Calu3 (cell line): ENCODE results near the gene NCS1. TPM values are rescaled to one million over a fixed set of nuclear protein-coding genes. Genes with fewer than 3 reads are reported as not detected.

Experiments
- BruUV-seq: library from RNA; stranded (reverse); fragments of 400-500 nt; replicated peaks from 2 replicates; lab custom pipeline; 2021; lab: Mats Ljungman, UMichigan
- CTCF ChIA-PET: fragments of 300-600 bp; sonication (Branson Sonifier 250); formaldehyde crosslinking; loops from one replicate; lab custom pipeline; 2022; ENCODE audit warnings: antibody characterized with exemption; lab: Charles Lee
- DNase-seq: peaks from one replicate; pipeline ENCODE4 v3.0.0; 2022
- H3K27ac Mint-ChIP-seq: one replicate; pipeline ENCODE4 v1.8.0; 2022; ENCODE audit warnings: mixed read lengths; ENCODE audit not compliant: unreplicated experiment
- H3K27me3 Mint-ChIP-seq: one replicate; pipeline ENCODE4 v1.8.0; 2022; ENCODE audit warnings: mixed read lengths; ENCODE audit not compliant: unreplicated experiment
- H3K36me3 Mint-ChIP-seq: one replicate; pipeline ENCODE4 v1.8.0; 2022; ENCODE audit warnings: mild to moderate bottlenecking, moderate library complexity, mixed read lengths; ENCODE audit not compliant: insufficient read depth, unreplicated experiment
- H3K4me1 Mint-ChIP-seq: one replicate; pipeline ENCODE4 v1.8.0; 2022; ENCODE audit warnings: mild to moderate bottlenecking, low read depth, mixed read lengths; ENCODE audit not compliant: unreplicated experiment
- H3K4me3 Mint-ChIP-seq: one replicate; pipeline ENCODE4 v1.8.0; 2022; ENCODE audit warnings: mild to moderate bottlenecking, low read depth, moderate library complexity, mixed read lengths; ENCODE audit not compliant: unreplicated experiment
- H3K9me3 Mint-ChIP-seq: one replicate; pipeline ENCODE4 v1.8.0; 2022; ENCODE audit warnings: low read depth, mixed read lengths; ENCODE audit not compliant: unreplicated experiment
- intact Hi-C: fragments of 100-400 bp; cut with micrococcal nuclease; formaldehyde crosslinking; loops from one replicate; pipeline ENCODE4 v1.10.0; 2022; ENCODE audit not compliant: unreplicated experiment
- total RNA-seq: library from RNA; stranded (reverse); gene quantifications from 2 replicates; pipeline ENCODE4 v1.2.3, GENCODE V29; 2022
- TF ChIP-seq, protein P1 (sequence below): fragments of 200-600 bp; IDR thresholded peaks from one replicate; pipeline ENCODE4 v1.8.0; 2022; ENCODE audit warnings: antibody characterized with exemption; ENCODE audit not compliant: unreplicated experiment

NCS1 gene
- total RNA-seq, 1 experiment from 2014 or later, result 16.1 TPM

DNA sequence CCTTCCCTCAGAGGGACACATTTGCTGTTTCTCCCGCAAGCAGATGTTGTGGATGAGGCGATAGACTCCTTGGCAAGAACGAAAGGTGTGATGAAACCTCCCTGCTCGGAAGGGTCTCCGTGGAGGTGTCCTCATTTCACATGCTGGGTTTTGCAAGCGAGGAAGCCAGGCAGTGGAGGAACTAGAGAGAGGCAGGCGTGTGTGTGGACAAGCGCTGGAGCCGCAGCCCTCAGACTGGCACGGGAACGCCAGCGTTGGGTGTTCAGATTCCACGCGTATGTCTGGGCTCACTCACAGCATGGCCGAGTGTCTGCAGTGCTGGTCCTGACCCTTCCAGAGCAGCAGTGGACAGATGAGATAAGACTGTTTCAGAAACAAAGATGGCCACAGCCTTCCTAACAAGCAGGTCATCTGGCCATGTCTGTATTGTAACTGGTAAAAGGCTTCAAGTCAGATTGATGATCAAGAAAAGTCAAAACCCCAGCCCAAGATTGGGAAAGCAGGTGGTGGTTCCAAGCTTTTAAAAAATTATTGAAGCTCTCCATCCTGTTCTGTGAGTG is 35.0 kb upstream of the NCS1 start:
- CTCF ChIA-PET, result no interaction called here
- H3K27ac Mint-ChIP-seq, result no peak overlapping the region
- TF ChIP-seq, protein P1, sequence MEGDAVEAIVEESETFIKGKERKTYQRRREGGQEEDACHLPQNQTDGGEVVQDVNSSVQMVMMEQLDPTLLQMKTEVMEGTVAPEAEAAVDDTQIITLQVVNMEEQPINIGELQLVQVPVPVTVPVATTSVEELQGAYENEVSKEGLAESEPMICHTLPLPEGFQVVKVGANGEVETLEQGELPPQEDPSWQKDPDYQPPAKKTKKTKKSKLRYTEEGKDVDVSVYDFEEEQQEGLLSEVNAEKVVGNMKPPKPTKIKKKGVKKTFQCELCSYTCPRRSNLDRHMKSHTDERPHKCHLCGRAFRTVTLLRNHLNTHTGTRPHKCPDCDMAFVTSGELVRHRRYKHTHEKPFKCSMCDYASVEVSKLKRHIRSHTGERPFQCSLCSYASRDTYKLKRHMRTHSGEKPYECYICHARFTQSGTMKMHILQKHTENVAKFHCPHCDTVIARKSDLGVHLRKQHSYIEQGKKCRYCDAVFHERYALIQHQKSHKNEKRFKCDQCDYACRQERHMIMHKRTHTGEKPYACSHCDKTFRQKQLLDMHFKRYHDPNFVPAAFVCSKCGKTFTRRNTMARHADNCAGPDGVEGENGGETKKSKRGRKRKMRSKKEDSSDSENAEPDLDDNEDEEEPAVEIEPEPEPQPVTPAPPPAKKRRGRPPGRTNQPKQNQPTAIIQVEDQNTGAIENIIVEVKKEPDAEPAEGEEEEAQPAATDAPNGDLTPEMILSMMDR, result no peak

DNA sequence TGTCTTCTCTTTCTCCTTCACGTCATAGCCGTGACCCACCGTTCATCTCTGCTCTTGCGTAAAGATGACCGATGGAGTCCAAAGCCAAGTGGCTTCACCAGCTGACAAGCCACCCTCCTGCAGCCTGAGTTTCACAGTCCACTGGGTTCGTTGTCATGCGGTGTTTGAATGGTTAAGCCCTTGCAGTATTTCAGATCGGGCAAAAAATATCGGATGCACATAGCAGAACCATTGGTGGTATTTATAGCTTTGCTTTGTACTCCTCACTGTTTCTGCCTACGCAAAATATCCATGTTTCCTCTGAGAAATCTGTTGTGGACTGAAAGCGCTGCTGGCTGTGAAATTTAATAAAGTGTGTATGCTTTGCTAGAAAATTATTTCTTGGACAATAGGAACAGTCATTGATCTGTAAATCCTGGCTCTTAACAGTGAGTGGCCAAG is 34.5 kb upstream of the NCS1 start:
- Mint-ChIP-seq H3K4me1 (no peaks in the 10 kb centered on the region), H3K36me3 (peaks cover 7% of the 10 kb centered on the region), H3K4me3 (no peak overlapping the region), H3K27me3 (no peaks in the 10 kb centered on the region), H3K9me3 (no peaks in the 10 kb centered on the region), H3K27ac (no peak overlapping the region)
- CTCF ChIA-PET, result no interaction called here
- intact Hi-C loops, result no loop called here
- no peak for DNase-seq
- TF ChIP-seq, protein P1, result no peak
- BruUV-seq, result no TSS peak

More for the DNA sequence above, 35.0 kb upstream of the NCS1 start:
- BruUV-seq, result no TSS peak
- Mint-ChIP-seq H3K36me3 (peaks cover 7% of the 10 kb centered on the region), H3K9me3 (no peaks in the 10 kb centered on the region), H3K27me3 (no peaks in the 10 kb centered on the region), H3K4me1 (no peaks in the 10 kb centered on the region), H3K4me3 (no peak overlapping the region)
- no peak for DNase-seq
- intact Hi-C loops, result no loop called here

DNA sequence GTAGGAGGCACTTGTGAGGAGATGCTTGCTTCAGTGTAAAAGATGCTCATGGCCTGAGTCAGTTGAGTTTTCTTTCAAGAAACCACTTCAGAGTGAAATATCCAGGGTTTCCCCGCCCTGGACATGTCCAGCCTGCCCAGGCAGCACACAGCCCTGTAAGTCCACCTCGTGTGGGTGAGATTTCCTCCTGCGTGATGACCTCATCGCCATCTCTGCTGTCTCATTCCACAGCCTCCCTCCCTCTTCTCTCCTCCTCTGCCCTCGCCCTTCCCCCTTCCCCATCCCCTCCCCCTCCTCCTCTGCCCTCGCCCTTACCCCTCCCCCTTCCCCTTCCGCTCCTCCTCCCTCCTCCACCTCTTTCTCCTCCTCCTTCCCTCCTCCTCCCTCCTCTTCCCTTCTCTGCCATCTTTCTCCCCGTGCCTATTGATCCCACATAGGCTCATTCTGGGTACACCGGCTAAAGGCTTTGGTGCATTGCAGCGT is 34.0 kb upstream of the NCS1 start:
- TF ChIP-seq, protein P1, result no peak
- Mint-ChIP-seq H3K36me3 (peaks cover 7% of the 10 kb centered on the region), H3K27me3 (peaks cover 2% of the 10 kb centered on the region), H3K4me1 (no peaks in the 10 kb centered on the region), H3K9me3 (no peaks in the 10 kb centered on the region), H3K27ac (no peak overlapping the region), H3K4me3 (no peak overlapping the region)
- BruUV-seq, result no TSS peak
- CTCF ChIA-PET, result no interaction called here
- DNase-seq, result no peak
- intact Hi-C loops, result no loop called here

DNA sequence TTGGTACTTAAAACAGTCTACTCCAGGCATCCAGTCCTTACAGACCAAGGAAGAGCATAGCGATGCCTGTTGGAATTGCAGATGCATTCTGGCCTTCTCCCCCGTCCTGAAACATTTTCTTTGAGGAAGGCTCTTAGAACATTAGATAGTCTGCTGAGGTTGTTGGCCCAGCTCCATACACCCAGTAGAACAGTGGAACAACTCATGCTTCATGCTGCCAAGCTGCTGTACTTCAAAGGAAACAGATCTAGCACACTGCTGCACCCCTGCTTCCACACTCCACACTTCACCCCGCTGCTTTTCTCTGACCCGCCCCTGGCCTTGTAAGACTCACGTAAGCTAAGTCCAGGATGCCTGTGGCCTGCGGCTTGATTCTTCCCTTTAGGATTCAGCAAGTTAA is 33.4 kb upstream of the NCS1 start:
- Mint-ChIP-seq H3K27me3 (peaks cover 8% of the 10 kb centered on the region), H3K4me1 (no peaks in the 10 kb centered on the region), H3K9me3 (no peaks in the 10 kb centered on the region), H3K4me3 (no peak overlapping the region), H3K36me3 (peaks cover 7% of the 10 kb centered on the region), H3K27ac (no peak overlapping the region)
- no TSS peak for BruUV-seq
- TF ChIP-seq, protein P1, result no peak
- no peak for DNase-seq
- intact Hi-C loops, result no loop called here
- CTCF ChIA-PET, result no interaction called here
